RKO (cell line): Measurements from ENCODE around the gene MEGF10.

ENCODE experiments used
- DNase-seq: peaks from one replicate; pipeline ENCODE4 v3.0.0-alpha.2; 2016; ENCODE audit warnings: low spot score

Gene MEGF10

GRCh38 chr5:127326976-127327755 lies 36.6 kb downstream of the MEGF10 start:
- DNase-seq = no peak

GRCh38 chr5:127330116-127330515 lies 39.5 kb downstream of the MEGF10 start:
- DNase-seq = no peak

DNA sequence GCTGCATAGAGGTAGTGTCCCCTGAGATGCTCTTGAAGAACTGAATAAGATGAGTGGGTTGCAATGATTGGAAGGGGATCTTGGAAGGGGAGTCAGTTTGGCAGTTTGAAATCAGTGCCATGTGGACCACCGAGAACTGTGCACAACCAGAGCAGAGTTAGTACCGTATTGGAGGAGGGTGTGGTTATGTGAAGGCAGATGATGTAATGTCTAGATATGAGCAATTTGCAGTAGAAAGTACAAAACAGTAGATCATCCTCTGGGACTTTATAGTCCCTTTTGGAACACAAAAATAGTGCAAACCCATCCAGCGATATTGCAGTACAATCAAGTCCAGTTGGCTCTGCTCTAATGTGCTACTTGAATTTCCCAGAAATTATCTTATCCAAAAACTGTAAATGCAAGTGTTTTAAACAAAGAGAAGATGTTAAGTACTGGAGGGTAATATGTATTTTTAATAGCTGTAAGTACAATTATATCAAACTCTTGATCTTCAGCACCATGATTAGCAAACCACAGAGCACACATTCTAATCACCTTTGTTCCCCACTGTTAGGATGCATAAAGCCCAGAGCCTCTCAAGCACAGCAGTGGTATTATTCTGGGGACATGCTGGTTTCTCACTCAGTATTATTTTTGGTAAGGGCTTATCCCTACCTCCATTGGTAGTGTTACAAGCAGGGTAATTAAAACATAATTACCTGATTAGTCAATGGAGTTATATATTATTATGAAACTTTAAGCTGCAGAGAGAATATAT lies 41.5 kb downstream of the MEGF10 start:
- no peak for DNase-seq

DNA sequence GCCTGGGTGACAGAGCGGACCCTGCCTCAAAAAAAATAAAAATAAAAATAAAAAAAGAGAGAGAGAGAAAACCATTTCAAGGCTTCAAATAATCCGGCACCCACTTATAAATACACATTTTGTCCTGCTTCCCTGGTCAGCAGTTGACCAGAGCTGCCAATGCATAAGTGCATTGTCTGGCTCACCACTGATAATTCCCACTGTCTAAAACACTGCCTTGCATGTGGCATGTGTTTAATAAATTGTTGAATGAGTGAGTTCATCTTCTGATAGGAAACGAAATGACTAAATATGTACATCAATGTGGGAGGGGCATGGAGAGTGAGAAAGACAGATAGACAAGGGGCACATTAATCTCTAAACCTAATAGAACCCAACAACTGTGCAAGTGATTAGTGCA lies 42.9 kb downstream of the MEGF10 start:
- no peak for DNase-seq

- no peak for DNase-seq
Observed at GRCh38 chr5:127335381-127335780, 44.8 kb downstream of the MEGF10 start.

- DNase-seq = no peak
Observed at GRCh38 chr5:127337876-127338275, 47.3 kb downstream of the MEGF10 start.

GRCh38 chr5:127338501-127338900 lies 47.9 kb downstream of the MEGF10 start:
- DNase-seq = no peak

- DNase-seq = no peak
Observed at GRCh38 chr5:127340606-127341005, 50.0 kb downstream of the MEGF10 start.

DNA sequence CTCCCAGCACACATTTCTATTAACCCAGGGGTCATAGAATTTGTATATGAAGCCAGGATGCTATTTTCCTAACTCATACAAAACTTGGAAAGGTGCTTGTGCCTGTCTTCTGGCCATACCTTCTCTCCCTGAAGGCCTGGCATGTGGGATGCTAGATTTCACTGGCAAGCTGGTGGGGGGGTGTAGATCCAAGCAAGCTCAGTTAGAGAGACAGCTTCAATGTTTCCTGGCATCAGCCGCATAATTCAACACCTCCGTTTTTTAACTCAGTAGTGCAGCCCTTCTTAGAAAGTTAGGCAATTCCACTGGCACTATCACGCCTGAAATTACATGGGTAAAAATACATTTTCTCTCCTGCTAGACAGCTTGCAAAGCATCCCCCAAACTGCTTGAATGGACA lies 51.8 kb downstream of the MEGF10 start:
- no peak for DNase-seq

- no peak for DNase-seq
Observed at GRCh38 chr5:127343313-127343712, 52.7 kb downstream of the MEGF10 start.

GRCh38 chr5:127343866-127344265 lies 53.3 kb downstream of the MEGF10 start:
- DNase-seq = no peak

- DNase-seq = no peak
Observed at GRCh38 chr5:127344931-127345330, 54.3 kb downstream of the MEGF10 start.

- no peak for DNase-seq
Observed at GRCh38 chr5:127351418-127351817, 60.8 kb downstream of the MEGF10 start.

GRCh38 chr5:127352068-127352467 lies 61.5 kb downstream of the MEGF10 start:
- no peak for DNase-seq

DNA sequence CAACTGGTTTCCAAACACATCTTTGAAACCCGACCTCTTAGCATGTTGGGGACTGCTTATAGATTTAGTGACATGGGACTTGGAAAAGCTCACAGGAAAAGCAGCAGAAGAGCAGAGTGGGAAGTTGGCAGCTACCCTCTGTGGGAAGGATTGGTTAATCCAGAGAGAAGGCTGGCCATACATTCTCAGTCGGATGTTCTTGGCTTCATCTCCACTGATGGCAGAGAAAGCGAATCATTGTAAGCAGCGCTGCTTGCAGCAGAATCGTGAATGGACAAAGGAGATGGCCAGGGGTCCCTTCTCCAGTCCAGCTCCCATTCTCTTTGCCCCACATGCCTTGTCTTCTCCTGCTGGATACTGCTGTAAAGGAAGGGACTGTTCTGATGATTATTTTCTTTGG lies 62.7 kb downstream of the MEGF10 start:
- no peak for DNase-seq

GRCh38 chr5:127353796-127354195 lies 63.2 kb downstream of the MEGF10 start:
- DNase-seq = no peak

- no peak for DNase-seq
Observed at GRCh38 chr5:127355337-127355736, 64.7 kb downstream of the MEGF10 start.

DNA sequence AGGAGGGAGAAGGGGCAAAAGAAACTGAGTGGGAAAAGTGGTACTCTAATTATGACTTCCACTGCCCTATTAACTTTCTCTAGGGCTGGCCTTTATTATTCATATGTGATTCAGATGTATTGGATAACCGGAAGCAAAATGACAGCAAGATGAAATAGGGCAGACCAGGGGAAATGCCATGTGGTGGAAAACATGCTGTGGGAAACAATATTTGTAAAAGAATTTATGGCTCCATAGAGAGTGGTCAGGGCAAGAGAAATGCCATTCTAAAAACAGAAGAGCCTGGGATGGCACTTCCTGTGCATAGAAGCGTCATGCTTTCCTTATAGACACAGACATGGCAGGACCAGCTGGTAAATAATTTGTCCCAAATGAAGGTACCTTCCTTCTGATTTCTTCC lies 67.7 kb downstream of the MEGF10 start:
- no peak for DNase-seq

GRCh38 chr5:127358740-127359139 lies 68.1 kb downstream of the MEGF10 start:
- no peak for DNase-seq

- DNase-seq = no peak
Observed at GRCh38 chr5:127359502-127359901, 68.9 kb downstream of the MEGF10 start.

DNA sequence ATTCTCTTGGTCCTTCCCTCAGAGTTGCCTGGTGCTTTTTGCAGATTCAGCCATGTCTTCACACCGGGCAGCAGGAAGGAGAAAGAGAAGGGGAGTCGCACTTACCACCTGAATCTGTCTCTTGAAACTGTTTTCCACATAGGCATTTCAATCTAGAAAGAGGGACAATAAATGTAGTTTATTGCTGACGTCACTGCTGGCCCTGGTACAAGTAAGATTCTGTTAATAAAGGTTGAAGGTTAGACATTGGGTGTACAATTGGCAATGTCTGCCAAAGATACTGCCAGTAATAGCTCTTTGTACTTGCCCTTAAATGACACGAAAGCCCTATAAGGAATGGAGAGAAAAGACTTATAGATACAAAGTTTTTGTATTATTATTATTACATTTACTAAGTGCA lies 72.8 kb downstream of the MEGF10 start:
- DNase-seq = no peak

DNA sequence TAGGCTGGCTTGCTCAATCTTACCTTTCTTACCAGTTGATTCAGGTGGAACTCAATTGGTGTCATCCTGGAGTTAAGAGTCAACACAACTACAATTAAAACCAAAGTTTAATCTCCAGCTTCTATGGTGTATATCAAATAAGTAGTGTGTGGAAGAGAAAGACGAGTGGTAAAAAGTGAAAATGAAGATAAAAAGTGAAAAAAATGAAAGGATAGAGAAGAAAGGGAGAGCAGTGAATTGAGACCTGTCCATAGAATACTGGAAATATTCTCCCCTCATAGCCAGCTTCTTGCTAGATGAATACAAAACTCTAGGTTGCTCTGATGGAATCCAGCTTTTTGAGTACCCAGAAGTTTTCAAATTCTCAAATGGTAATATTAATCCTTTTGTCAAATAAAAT lies 76.4 kb downstream of the MEGF10 start:
- no peak for DNase-seq

DNA sequence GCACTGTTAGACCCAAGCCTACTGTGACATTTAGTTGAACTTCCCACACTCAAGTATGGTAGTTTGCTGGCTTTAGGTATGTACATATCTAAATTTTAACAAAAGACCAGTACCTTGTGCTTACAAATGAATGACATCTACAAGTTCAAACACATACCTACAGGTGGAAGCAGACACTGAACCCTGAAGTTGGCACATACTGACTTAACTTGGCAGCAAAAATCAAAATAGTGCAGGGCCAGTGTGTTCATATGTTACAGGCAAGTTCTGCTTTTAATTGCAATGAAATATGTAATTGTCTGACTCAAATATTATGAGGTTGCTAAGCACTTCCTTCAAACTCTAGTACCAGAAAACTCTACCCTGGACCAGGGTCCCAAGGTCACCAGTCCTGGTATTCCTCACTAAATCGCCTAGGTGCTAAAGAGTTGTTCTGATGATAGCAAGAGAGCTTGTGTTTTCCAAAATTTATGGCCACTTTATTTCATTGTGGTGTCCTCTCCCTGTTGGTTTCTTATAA lies 77.4 kb downstream of the MEGF10 start:
- DNase-seq = no peak
